ENCODE results near the gene ALDH16A1.

Gene ALDH16A1

DNA sequence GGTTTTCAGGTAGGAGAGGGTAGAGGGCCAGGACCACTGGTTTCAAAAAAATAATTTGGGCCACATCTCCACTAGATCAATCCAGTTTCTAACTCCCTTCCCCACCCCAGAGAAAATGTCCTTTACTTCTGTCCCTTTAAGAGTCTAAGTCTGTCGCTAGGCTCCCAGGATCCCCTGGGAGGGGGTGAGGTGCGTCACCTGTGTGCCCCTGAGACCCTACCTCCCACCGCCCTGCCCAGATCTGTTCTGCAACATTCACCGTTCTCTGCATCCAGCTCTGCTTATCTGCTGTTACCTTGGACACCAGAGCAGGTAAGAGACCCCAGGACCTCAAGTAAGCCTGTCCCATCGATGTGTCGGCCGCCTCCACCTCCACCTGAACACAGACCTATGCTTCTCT is 27.8 kb upstream of the ALDH16A1 start, which contains the start of gene GFY:
TSS of gene GFY (plus strand) at position 211 of the 400 bp plus-strand sequence. CDS start 1,043 bp downstream, outside the sequence.
- DNase-seq, result no peak

DNA sequence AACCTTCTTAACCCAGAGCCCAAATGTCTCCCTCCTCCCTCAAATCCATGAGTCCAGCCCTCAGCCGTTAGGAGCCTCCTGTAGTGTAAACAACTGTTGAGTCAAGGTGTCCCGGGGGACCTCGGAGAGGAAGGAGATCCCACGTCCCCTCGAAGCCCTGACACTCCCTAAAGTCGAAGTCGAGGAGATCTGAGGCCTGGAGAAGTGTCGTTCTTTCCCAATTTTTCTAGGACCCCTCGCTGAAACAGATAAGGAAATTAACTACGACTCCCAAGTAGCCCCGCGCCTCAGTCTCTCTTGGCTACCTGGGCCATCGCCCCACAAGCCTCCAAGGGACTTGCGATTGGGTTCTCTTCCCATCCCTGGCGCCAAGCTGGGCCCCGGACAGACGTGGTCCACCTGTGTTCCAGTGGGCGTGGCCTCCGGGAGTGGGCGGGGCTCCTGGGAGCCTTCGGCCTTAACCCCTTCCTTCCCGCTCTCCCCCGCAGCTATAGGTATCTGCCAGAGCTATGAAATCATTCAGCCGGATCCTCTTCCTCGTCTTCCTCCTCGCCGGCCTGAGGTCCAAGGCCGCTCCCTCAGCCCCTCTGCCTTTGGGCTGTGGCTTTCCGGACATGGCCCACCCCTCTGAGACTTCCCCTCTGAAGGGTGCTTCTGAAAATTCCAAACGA is 27.0 kb upstream of the ALDH16A1 start:
- no peak for DNase-seq

DNA sequence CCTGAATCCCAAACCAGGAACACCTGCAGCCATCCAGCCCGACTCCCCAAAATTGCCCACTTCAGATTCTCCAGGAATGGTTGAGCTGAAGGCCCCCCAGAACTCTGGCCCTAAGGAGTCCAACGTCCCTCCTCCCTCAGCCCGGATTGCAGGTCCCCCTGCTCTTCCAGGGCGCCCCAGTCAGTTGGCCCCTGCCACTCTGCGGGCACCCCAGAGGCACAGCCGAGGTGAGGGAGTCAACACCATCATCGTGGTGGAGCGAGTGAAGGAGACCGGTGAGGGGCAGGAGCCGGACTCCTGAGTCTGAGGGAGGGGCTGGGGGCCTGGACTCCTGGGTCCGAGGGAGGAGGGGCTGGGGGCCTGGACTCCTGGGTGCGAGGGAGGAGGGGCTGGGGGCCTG is 25.7 kb upstream of the ALDH16A1 start:
- DNase-seq, result no peak

DNA sequence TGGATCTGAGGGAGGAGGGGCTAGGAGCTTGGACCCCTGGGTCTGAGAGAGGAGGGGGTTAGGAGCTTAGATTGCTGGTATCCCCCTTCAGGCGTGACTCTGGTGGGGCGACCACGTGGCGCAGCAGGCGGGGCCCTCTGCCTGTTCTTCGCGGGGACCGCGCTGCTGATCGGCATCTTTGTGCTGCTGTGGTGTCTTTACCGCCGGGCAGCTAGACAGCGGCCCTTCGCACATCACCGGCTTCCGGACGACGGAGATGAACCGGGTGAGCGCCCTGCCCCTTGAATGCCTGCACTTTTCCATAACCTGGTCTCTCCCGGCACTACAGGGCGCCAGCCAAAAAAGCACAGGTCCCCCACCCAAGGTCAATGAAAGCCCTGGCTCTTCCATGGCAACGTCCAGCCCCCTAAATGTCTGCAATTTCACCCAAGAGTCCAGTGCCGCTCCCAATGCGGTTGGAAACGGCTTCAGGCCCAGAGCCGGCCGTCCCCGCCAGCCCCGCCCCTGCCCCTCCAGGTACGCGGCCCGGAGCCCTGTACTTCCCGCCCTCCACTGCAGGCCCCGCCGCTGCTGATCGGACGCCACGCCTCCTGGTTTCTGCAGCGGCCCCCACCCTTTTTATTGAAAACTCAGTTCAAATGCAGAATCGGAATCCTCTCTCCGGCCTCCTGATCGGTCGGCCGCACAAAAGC is 25.0 kb upstream of the ALDH16A1 start:
- DNase-seq, result no peak

DNA sequence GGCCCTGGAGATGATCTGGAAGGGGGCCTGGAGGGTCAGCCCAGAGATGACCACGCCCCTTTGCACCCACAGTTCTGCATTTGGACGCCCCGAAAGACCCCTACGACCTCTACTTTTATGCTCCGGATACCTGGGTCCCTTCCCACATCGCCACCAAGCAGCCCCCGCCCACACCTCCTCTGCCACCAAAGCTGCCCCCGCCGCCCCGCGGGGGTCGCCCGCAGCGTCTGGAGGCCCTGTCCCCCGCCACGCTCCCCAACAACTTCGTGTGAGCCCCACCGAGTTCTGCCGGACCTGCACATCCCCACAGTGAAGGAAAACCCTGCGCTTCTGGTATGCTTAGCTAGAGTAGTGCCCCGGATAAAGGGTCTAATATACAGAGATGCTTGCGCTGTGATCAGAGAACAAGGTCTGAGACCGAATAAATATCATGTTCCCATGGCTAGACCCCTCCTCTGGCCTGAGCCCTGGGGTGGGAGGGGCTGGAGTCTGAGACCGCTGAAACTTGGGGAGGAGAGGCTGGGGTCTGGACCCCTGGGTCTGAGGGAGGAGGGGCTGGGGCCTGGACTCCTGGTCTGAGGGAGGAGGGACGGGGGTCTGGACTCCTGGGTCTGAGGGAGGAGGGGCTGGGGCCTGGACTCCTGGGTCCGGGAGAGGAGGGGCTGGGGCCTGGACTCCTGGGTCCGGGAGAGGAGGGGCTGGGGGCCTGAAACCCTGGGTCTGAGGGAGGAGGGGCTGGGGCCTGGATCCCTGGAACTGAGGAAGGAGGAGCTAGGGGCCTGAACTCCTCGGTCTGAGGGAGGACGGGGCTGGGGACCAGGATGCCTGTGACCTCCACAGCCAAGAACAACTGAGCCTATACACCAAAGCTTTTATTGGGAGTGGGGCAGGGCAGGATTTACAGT is 24.2 kb upstream of the ALDH16A1 start:
- no peak for DNase-seq

DNA sequence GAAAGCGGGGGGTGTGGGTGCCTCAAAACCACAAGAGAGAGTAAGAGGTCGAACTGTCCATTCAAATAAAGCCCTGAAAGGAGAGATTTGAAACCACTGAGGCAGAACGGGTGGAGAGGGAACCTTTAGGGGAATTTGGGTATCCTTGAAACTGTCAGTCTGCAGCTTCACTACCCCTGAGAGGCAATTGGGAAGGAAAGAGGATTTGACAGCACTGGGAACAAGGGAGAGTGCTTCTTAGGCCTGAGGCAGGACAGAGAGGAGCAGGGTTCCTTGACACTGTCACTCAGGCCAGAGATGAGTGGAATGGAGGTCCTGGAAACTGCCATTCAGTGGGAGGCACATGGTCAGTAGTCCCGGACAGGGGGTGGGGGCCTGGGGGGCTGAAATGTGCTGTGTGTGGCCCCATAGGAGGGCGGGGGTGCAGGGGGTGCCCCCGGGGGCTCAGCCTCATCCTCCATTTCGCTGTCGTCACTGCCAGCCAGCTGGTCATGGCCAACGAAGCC is 22.8 kb upstream of the ALDH16A1 start:
- DNase-seq, result no peak

DNA sequence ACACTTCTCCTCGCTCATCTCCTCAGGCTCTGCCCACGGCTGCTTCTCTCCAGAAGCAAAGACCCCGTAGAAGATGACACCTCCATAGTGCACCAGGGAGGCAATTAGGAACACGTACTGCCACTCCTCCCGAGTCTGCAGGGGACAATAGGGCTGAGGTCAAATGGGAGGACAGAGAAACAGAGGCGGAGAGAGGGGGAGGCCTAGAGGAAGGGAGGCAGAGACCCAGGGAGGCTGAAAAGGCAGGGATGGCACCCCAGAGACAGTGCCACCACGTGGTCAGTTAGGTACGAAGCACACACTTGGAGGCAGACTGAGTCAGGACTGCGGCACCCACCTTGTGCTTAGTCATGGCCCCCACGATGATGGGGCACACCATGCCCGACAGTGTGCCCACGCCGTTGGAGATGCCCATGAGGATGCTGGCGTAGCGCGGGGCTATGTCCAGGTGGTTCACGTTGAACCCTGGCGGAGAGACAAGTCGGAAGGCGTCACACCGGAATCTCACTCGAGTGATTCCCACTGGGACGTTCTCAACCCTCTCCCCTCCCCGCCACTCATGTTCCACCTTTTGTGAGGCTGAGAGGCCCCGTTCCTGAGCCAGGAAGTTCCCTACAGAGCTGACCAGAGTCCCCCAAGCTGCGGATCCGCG is 22.2 kb upstream of the ALDH16A1 start:
- no peak for DNase-seq

DNA sequence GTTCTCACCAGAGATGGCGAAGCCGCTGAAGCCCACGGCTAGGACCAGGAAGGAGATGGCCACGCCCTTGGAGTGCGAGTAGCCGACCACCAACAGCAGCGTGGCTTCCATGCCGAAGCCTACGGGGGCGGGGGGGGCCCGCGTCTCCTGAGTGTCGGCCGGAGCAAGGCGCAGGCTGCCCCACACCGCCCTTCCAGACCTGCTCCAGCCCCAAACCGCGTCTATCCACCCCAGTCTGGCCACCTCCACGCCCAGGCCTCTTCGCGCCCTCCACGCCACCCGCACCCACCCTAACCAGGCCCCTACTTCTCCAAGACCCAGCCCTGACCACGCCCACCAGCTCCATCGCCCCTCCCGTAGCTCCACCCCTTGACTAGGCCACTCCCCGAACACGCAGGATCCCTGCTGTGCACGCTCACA is 21.7 kb upstream of the ALDH16A1 start:
- DNase-seq, result no peak

DNA sequence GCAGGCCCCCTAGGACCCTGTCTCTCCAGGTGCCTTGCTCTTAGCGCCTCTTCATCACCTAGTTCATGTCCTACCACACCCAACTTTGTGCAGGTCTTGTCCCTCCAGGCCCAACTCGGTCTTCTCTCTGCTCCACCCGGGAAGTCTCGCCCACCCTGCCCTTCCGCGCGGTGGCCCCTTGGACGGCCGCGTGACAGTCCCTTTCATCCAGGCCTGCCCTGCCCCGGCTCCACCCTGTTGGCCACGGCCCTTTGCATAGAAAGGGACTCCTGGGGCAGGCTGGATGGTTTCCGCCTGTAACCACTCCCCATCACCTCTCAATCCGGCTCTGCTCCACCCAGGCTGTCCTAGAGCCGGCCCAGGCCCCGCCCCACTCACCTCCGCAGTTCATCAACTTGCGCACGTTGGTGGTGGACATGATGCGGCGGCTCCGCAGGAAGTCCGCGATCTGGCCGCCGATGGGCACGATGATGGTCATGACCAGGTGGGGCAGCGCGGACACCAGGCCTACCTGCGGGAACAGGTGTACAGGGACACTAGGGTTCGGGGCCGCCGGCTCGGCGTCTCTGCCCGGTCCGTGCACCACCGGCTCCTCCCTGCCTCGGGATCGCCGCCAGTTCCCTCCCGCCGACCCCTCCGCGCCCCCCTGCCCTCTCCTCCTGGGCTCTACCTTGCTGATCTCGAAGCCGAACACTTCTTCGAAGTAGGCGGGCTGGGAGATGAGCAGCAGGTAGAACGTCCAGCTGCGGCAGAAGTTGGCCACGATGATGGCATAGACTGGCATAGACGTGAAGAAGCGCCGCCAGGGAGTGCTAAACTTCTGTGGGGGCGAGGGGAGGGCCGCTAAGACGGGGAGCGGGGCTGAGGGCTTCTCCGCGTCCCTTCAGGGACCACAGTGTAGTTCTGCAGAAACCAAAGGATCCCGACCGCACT is 20.6 kb upstream of the ALDH16A1 start:
- no peak for DNase-seq

DNA sequence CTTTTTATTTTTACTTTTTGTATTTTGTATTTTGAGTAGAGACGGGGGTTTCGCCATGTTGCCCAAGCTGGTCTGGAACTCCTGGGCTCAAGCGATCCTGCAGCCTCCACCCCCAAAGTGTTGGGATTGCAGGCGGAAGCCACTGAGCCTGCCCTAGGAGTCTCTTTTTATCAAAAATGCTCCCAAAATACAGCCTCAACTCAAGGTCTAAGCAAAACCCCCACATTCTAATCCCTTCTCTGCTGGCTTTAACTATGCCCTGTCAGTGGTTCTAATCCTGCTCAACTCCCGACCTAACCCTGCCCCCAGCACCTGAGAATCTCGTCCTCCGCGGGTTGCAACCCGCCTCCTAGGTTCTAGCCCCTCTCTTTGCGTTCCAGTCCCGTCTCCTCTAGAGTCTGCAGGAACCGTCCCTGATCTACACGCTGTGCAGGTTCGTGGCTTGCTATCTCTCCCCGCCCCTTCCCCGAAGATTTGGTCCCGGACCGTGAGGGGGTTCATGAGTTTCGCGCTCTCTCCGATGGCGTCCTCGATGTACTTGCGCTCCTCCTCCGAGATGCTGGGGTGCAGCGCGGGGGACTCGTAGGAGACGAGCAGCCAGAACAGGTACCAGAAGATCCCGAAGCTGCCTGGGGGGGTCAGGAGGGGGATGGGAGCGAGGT is 19.7 kb upstream of the ALDH16A1 start:
- DNase-seq, result no peak

DNA sequence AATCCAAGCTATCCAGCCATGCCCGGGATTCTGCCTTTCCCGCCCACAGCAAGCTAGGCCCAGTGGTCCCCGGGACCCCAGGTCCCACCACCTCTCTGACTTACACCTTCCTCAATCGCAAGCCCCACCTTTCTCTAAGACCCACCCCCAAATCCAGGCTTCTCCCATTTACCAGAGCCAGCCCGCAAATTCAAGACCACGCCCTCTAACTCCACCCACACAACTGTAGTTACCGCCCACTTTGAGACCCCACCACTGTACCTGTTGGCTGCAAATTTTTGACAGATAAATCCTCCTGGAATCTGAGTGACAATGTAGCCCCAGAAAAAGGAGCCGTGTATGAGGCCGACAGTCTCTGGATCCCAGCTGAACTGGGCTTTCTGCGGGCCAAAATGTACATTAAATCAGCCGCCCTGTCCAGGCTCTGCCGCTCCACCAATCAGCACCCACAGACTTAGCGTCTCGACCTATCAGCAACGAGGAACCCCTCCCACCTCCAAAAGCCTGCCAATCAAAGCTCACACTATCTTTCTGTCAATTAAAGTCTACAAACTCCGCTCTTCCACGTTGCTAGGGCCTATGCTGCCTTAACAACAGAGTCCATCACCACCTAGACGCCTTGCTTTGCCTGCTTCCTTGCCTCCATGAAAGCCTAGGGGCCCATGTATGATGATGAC is 18.0 kb upstream of the ALDH16A1 start:
- DNase-seq, result no peak

DNA sequence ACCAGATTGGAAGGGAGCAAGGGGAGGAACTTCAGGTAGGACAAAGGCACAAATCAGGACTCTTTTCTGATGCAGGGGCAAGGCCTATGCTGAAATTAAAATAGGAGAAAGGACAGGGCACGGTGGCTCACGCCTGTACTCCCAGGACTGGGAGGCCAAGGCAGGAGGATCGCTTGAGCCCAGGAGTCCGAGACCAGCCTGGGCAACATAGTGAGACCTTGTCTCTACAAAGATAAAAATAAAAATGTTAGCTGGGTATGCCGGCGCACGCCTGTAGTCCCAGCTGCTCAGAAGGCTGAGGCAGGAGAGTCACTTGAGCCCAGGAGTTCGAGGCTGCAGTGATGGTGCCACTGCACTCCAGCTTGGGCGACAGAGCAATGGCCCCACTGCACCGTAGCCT is 17.4 kb upstream of the ALDH16A1 start:
- no peak for DNase-seq

DNA sequence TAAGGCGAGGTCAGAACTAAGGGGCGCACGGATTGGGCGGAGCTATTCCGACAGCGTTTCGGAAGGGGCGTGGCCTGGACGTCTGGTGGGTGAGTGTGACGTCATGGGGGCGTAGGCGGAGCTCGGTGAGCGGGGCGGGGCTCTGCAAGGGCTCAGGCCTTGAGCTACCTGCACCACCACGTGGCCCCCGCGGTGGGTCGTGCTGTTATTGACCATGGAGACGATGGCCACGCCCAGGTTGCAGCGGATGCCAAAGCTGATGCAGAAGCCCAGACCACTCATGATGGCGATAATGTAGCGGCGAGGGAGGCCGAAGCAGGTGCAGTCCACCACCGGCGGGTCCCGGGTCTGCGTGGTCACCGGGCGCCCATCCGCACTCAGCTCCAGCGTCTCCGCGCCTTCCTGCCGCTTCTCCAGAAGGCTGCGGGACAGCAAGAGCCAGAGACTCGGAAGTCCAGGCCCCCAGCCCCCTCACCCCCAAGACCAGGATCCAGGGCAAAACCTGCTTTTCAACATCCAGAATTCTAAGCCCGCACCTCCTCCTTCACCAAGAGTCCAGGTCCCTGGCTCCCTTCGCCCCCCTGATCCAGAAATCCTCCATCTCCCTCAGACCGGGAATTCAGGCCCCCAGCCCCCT is 16.5 kb upstream of the ALDH16A1 start:
- no peak for DNase-seq

DNA sequence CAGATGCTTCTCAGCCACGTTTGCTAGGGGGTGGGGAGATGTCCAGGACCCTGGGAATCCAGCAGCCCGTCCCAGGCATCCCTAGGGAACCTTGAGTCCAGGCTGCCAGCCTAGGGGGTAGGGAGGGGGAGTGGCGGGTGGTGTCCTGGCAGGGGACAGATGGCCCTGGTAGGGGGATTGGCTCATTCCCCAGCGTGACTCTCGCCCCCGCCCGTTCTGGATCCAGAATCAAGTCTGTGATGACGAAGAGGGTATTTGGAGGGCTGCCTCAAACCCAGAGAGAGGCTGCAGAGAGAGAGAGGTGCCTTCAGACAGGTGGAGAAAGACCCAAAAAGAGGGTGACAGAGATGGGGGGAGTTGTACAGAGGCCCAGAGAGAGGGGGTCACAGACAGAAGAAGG is 15.8 kb upstream of the ALDH16A1 start:
- peak; percentile 54 for DNase-seq

DNA sequence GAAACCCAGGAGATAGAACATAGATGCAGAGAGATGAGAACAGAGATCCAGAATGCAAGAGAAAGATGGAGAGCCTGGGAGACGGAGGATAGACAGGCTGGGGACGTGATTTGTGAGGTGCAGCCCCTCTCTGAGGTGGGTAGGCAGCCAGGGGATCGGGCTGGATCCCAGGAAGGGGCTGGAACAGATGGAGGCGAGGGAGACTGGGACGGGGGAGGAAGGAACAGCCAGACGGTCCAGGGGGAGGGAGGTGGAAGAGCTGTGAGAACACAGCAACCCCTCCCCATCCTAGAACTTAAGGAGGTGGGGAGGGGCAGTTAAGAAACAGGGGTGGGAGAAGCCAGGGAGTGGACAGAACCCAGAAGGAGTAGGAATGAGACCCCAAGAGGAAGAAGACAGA is 14.8 kb upstream of the ALDH16A1 start:
- DNase-seq, result no peak

DNA sequence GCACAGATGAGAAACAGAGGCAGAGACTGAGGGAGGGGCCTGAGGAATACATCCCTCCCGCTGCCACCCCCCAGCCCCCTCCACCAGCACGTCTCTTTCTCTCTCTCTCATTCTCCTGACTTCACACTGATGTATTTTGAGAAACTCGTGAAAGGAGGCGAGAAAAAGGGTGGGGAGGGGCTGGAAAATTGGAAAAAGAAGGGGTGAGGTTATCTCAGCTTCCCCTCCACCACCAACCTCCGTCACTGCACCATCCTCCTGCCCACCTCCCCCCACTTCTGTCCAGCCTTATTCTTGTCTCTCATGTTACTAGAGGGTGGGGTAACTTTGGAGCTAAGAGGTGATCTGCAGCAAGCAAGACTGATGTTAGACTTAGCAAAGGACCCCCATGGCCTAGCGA is 13.2 kb upstream of the ALDH16A1 start:
- DNase-seq, result no peak

DNA sequence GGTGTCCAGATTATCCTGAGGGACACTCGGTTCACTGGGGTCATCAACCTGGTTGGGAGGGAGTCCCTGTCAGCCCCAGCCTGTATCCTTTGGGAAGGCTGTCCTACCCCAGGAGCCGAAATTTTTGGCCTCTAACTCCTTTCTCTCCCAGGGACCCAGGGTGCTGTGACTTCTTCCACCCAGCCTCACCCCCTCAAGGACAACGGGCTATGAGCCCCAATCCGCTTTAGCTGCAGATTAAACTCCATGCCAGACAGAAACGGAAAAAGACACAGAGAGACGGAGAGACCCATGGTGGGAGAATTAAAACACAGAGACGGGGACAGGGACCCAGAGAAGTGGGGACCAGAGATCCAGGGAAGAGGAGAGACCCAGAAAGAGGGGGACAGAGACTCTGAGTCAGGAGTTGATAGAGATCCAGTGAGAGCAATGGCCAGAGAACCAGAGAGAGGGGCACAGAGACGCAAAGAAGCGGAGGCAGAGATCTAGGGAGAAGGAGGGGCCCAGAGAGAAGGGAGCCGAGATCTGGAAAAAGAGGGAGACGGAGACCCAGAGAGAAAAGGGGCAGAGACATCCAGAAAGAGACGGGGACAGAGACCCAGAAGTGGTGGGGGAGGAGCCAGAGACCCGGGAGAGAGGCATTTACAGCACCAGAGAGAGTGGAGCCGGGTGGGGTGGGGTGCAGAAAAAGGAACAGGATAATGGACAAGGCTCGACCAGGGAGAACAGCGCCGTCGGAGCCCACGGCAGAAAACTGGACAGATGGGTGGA is 12.4 kb upstream of the ALDH16A1 start:
- no peak for DNase-seq

DNA sequence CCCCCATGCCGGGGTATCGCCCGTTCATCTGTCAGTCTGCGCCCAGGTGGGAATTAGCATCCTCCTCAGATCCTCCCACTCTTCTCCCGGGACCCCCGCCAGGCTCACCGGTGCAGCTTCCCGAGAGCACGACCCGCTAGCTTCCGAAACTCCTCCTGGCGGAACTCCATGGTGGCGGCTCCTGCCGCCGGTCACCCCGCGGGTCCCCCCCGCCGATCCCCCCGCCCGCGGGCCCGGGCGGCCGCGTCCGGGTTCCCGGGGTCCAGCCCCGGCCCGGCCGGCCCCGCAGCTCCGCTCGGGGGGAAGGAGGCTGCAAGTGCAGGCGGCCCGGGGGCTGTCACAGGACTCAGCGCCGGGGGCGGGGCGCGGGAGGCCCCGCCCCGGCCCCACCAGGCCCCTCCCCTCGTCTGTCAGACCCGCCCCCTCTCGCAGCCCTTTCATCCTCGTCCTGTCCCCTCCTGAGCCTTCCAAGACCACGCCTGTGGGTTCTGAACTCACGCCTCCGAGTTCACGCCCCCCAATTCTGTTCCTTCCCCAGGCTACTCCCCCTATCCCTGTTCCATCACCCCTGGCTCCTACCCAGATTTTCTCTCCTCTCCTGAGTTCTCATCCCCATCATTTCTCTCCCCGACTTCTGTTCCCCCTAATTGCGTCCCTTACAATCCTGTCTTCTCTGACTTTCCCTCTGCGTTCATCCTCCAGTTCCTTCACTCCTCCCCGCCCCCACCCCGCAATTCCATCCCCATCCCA is 11.6 kb upstream of the ALDH16A1 start, which contains the start of gene SLC17A7:
TSS of gene SLC17A7 (minus strand) at position 318 of the 750 bp plus-strand sequence. CDS start at position 170, 148 bp downstream.
- peak; percentile 86 for DNase-seq
